ENCODE data around the gene CD200R1L. TPM values are rescaled to one million over a fixed set of nuclear protein-coding genes. Genes with fewer than 3 reads are reported as not detected.

The CD200R1L gene
- total RNA-seq, 1 experiment from 2014 or later = not detected

- no peak for DNase-seq (ENCODE audit: low read depth)
These were observed 54.9 kb downstream of the CD200R1L start for GRCh38 chr3:112791736-112792135.

GRCh38 chr3:112789787-112790186 is 56.9 kb downstream of the CD200R1L start:
- DNase-seq (ENCODE audit: low read depth) = no peak

- DNase-seq (ENCODE audit: low read depth) = no peak
These were observed 59.6 kb downstream of the CD200R1L start for GRCh38 chr3:112786881-112787579.

- DNase-seq (ENCODE audit: low read depth) = peak; percentile 21
These were observed 60.6 kb downstream of the CD200R1L start for GRCh38 chr3:112786002-112786590.

DNA sequence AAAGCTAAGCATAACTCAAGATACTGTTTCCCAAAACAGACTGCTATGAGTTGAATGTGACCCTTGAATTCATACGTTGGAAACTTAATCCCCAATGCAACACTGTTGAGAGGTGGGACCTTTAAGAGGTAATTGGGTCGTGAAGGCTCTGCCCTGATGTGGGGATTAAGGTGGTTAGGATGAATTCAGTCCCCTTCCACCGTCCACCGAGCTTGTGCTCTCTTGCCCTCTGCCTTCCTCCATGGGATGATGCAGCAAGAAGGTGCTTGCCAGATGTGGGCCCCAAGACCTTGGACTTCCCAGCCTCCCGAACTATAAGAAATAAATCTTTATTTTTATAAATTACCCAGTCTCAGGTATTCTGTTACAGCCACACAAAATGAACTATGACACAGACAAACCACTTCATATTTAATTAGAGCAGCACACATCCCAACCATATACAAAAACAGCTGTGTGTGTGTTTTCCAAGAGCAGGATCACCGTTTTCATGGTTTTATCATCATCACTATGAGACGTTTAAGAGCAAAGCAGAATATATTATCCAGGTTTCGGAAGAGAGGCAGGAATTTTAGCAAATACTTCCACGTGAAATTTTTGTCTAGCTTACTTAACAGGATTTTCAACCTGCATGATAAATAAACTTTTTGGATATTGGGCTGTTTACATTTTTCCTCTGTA is 61.2 kb downstream of the CD200R1L start:
- DNase-seq (ENCODE audit: low read depth) = no peak

- no peak for DNase-seq (ENCODE audit: low read depth)
These were observed 64.2 kb downstream of the CD200R1L start for GRCh38 chr3:112782491-112782890.

GRCh38 chr3:112781599-112781998 is 65.1 kb downstream of the CD200R1L start:
- DNase-seq (ENCODE audit: low read depth) = peak; percentile 29

DNA sequence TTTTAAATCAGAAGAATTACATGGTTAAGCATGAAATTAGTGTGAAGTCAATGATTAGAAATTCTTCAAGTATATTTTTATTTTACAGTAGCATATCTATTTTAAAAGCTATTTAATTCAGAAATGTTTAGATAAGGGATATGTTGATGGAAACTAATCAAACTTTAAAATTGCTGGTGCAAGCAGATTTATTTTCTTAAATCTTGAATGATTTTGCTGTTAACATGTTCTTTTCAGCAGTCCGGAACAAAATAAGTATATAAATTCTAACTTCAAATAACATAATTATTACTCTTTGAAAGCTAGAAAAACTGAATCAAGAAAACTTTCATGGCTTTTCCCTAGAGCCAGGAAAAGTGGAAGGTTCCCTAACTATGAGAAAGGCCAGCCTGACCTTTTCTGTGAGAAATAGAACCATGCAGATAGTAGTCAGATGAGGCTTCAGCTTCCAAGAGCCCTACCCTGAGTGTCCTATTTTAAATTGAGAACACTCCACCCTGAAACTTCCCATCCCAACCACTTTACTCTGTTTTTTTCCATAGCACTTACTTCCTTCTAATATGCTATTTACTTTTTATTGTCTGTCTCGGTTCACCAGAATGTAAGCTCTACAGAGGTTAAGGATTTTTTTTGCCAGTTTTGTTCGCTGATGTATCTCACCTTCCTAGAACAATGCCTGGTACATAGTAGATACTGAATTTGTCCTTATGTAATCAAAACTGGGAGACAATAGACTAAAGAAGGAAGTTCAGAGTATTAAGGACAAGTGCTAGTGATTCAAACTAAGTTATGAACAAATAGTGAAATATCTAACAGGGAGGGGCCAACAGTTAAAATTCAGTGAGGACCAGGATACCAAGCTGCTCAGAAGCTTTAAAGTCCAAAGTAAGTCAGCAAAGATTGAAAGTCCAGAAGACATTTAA is 66.8 kb downstream of the CD200R1L start:
- DNase-seq (ENCODE audit: low read depth) = no peak

DNA sequence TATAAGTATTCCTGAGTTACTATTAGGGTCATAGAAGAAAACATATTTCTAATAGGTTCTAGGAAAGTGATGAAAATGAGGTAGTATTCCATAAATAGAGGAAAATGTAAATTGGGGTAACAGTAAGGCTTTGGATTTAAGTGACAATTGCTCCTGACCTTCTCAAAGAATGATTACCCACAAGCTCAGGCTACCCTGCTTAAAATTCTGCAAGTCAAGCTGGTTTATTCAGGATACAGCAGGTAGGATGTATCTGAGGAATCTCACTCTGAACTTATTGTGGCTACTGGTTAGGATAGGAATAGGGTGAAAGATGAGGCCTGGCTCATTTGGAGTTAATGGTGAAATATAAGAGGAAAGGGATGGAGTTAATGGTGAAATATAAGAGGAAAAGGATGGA is 67.7 kb downstream of the CD200R1L start:
- DNase-seq (ENCODE audit: low read depth) = no peak

GRCh38 chr3:112778353-112778948 is 68.2 kb downstream of the CD200R1L start:
- DNase-seq (ENCODE audit: low read depth) = peak; percentile 81

- DNase-seq (ENCODE audit: low read depth) = no peak
These were observed 68.9 kb downstream of the CD200R1L start for GRCh38 chr3:112777811-112778210.

DNA sequence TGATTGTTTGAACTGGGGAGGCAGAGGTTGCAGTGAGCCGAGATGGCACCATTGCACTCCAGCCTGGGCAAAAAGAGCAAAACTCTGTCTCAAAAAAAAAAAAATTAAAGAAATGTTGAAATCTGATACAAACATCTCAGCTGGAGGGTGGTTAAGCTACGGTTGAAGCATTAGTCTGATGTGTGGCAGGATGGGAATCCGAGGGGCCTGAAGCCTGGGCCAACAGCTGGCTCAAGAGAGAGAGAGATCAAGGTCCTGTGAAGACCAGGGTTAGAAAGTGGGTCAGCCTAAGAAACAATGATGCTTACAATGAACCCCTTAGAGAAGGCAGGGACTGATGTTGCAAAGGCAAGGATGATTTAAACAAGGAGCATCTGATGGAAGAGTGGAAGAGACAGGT is 69.8 kb downstream of the CD200R1L start:
- no peak for DNase-seq (ENCODE audit: low read depth)

DNA sequence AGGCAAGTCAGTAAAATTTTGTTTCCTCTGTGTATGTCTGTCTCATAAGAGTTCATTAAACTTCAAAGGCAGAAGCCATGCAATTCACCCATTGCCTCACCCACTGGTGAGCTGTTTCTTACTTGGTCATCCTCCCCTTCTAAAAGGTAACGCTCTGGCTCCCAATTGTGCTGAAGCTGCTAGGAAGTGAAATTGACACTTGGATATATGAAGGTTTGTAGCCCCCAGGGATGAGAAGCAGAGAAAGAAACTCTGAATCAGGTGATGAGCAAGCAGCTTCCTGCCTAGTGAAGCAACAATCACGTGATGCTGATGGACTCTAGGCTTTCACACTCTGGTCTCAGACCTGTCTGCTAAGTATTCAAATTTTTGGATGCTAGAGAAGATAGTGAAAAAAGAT is 70.7 kb downstream of the CD200R1L start:
- peak; percentile 56 for DNase-seq (ENCODE audit: low read depth)

- no peak for DNase-seq (ENCODE audit: low read depth)
These were observed 71.5 kb downstream of the CD200R1L start for GRCh38 chr3:112775011-112775742.

- DNase-seq (ENCODE audit: low read depth) = peak; percentile 93
These were observed 72.3 kb downstream of the CD200R1L start for GRCh38 chr3:112774293-112774926.

- peak; percentile 85 for DNase-seq (ENCODE audit: low read depth)
These were observed 72.8 kb downstream of the CD200R1L start for GRCh38 chr3:112773864-112774263.

DNA sequence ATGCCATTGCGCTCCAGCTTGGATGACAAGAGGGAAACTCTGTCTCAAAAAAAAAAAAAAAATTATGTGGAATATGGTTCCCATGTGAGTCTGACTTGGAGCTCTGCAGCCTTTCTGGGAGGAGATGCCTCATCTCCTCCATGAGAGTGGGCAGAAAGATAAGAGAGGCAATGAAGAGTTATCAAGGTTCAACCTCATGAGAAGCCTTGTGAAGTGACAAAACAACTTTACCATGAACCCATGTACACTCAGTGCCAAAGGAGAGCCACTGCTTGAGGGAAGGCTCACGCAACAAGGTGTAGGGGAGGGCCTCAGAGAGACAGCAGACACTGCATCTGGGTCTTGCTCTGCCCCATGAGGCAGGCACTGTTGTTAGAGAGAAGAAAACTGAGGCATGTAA is 75.7 kb downstream of the CD200R1L start:
- no peak for DNase-seq (ENCODE audit: low read depth)

DNA sequence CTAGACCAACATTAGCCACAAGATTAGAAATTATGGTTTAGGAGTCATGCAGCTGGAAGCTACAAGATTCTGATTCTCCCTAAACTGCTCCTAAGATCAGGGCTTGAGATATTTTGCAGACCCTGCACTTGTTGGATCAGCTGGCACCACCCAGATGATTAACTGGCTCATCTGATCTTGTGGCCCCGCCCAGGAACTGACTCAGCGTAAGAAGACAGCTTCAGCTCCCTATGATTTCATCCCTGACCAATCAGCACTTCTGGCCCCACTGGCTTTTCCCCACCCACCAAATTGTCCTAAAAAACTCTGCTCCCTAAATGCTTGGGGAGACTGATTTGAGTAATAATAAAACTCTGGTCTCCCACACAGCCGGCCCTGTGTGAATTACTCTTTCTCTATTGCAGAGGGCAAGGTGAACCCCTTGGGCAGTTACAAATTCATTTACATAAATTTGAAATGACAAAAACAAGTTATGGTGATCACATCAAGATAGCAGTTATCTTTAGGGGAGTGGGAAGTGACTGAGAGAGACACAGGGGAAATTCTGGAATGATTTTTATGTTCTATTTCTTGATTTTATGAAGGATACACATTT is 76.5 kb downstream of the CD200R1L start:
- peak; percentile 84 for DNase-seq (ENCODE audit: low read depth)

DNA sequence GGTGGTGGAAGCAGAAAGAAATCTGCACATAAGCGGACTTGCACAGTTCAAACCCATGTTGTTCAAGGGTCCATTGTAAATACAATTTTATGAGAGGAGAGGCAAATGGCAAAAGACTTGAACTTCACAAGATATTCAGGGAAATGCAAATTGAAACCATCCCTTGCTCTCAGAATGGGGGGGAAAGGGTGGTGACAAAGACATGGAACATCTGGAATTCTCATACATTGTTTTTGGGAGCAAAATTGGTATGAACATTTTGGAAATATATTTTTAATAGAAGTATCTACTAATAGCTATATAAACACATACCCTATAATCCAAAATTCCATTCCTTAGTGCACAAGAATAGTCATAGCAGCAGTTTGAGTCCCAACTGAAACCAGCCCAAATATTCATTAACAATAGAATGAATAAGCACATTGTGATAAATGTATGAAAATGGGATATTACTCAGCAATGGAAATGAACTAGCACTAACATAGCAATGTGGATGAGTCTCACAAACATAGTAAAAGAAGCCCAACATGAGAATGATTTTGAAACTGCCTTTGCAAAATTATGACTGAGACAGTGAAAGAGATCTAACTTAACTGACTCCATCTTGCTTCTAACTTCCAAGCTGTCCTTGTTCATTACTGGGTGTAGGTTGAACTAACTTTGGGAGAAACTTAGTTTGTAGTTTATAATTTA is 77.2 kb downstream of the CD200R1L start:
- DNase-seq (ENCODE audit: low read depth) = peak; percentile 34

All from HT1080 (cell line).